ENCODE measurements around the gene FAM187B.
"Not testable (repeated sequence)": the region's sequence is repeated elsewhere in the genome, so short reads cannot be mapped to it uniquely, and the experiment has no call there.

DNA sequence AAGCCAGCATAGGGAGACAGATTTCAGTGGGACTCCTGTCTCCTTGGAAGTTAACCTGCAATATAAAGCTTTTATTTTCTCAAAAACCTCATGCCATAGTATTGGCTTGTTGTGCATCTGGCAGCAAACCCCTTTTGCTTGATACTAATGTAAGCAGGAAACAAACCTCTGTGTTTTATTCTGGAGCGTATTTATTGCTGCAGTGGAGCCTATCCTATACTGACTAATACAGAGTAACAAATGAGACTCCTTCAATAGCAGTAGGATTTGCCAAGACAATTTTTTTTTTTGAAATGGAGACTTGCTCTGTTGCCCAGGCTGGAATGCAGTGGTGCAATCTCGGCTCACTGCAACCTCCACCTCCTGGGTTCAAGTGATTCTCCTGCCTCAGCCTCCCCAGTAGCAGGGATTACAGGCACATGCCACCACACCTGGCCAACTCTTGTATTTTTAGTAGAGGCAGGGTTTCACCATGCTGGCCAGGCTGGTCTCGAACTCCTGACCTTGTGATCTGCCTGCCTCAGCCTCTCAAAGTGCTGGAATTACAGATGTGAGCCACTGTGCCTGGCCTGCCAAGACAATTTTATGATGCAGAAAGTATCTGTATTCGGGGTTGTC lies 7.5 kb downstream of the FAM187B start:
- TF ChIP-seq CTCF (IDR thresholded peaks at IDR 0.05 in 8 of 11, conservative IDR thresholded peaks at IDR 0.05 in 3 of 11); POLR2AphosphoS5 (IDR thresholded peaks at IDR 0.05): not testable (repeated sequence)

Measured in spleen (tissue), 7 donors.